ENCODE data around the gene TMCC3.

- TF ChIP-seq CTCF (IDR thresholded peaks at IDR 0.05; ENCODE audit: low read length) (no peak), EZH2 (optimal IDR thresholded peaks at IDR 0.05; ENCODE audit: low read depth, low read length) (no peak)
Measured at GRCh38 chr12:94636462-94637085, 13.8 kb downstream of the TMCC3 start.

Data from MM.1S (cell line).